Neural progenitor cell (in vitro differentiated cells): ENCODE results near the gene IPO9. TPM values are rescaled to one million over a fixed set of nuclear protein-coding genes. Genes with fewer than 3 reads are reported as not detected.

Source experiments
- DNase-seq: peaks from one replicate; pipeline ENCODE4 v3.0.0-alpha.2; 2016; ENCODE audit warnings: low spot score
- H2AFZ ChIP-seq: fragments of 200-600 bp; sonication (generic); replicated peaks from 2 replicates; pipeline ENCODE4 v1.6.1; 2016; ENCODE audit warnings: antibody characterized with exemption
- H3F3A ChIP-seq: fragments of 200-600 bp; sonication (generic); 2 replicates; pipeline ENCODE4 v1.6.1; 2016; ENCODE audit warnings: antibody characterized with exemption, low read depth
- H3K27ac ChIP-seq: fragments of 200-600 bp; sonication (generic); 2 replicates; pipeline ENCODE4 v1.5.1; 2016; ENCODE audit warnings: mild to moderate bottlenecking
- H3K27me3 ChIP-seq: fragments of 200-600 bp; sonication (generic); 2 replicates; pipeline ENCODE4 v1.6.1; 2016; ENCODE audit warnings: mild to moderate bottlenecking, moderate library complexity
- H3K36me3 ChIP-seq: fragments of 200-600 bp; sonication (generic); 2 replicates; pipeline ENCODE4 v1.5.1; 2016
- H3K4me1 ChIP-seq: fragments of 200-600 bp; sonication (generic); 2 replicates; pipeline ENCODE4 v1.6.1; 2016; ENCODE audit warnings: mixed run types
- H3K4me2 ChIP-seq: fragments of 200-600 bp; sonication (generic); 2 replicates; pipeline ENCODE4 v1.6.1; 2016
- H3K4me3 ChIP-seq: fragments of 200-600 bp; sonication (generic); 2 replicates; pipeline ENCODE4 v1.5.1; 2016
- H3K79me2 ChIP-seq: fragments of 200-600 bp; sonication (generic); 2 replicates; pipeline ENCODE4 v1.6.1; 2016; ENCODE audit warnings: low read depth
- H3K9ac ChIP-seq: fragments of 200-600 bp; sonication (generic); 2 replicates; pipeline ENCODE4 v1.6.1; 2016
- H3K9me3 ChIP-seq: fragments of 200-600 bp; sonication (generic); 2 replicates; pipeline ENCODE4 v1.5.1; 2016; ENCODE audit warnings: low read depth
- H4K20me1 ChIP-seq: fragments of 200-600 bp; sonication (generic); 2 replicates; pipeline ENCODE4 v1.6.1; 2016; ENCODE audit warnings: low read depth
- H3K27ac Mint-ChIP-seq: 3 replicates; pipeline ENCODE4 v1.8.0; 2021; ENCODE audit warnings: mixed read lengths
- H3K27me3 Mint-ChIP-seq: 2 replicates; pipeline ENCODE4 v1.8.0; 2022; ENCODE audit warnings: low read depth, mild to moderate bottlenecking, inconsistent platforms, moderate library complexity, mixed read lengths; ENCODE audit not compliant: insufficient read depth
- H3K36me3 Mint-ChIP-seq: 3 replicates; pipeline ENCODE4 v1.8.0; 2021; ENCODE audit warnings: mixed read lengths
- H3K4me1 Mint-ChIP-seq: 3 replicates; pipeline ENCODE4 v1.8.0; 2021; ENCODE audit warnings: mixed read lengths
- H3K4me3 Mint-ChIP-seq: 3 replicates; pipeline ENCODE4 v1.8.0; 2021; ENCODE audit warnings: mild to moderate bottlenecking, moderate library complexity, mixed read lengths
- H3K9me3 Mint-ChIP-seq: 3 replicates; pipeline ENCODE4 v1.8.0; 2020; ENCODE audit warnings: mixed read lengths
- EZH2 ChIP-seq: fragments of 200-600 bp; sonication (generic); IDR thresholded peaks from 2 replicates; pipeline ENCODE4 v1.6.1; 2017; ENCODE audit warnings: antibody characterized with exemption, mild to moderate bottlenecking, moderate library complexity
- EZH2phosphoT487 ChIP-seq: fragments of 200-600 bp; sonication (generic); IDR thresholded peaks from 2 replicates; pipeline ENCODE4 v1.6.1; 2017; ENCODE audit warnings: antibody characterized with exemption
- total RNA-seq: library from RNA; depleted of rRNA; stranded (reverse); fragments of >200 nt; gene quantifications from 2 replicates; pipeline ENCODE4 v1.2.3, GENCODE V29; 2015; ENCODE audit warnings: low replicate concordance
- TF ChIP-seq, protein P1 (sequence below): fragments of 200-600 bp; sonication (generic); IDR thresholded peaks from 2 replicates; pipeline ENCODE4 v1.5.1; 2017; ENCODE audit warnings: antibody characterized with exemption, mild to moderate bottlenecking

IPO9 gene
- total RNA-seq, 1 donor from 2014 or later: 63.2 TPM

DNA sequence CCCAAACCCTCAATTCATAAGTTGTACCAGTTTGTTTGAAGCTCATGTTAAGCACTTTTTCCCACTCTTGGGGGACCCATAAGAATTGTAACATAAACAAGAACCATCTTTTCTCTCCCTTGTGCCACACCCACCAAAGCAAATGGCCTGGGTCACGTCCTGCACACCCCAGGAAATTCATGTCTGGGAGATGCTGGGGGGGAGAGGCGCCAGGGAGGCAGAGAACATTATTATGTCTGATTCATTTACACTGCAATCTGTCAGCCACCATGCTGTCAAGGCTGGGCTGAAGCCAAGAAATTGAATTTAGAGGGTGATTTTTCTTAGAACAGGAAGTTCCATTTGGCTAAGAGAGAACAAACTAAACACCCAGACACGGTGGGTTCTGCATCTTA, 37.2 kb upstream of the IPO9 start:
- H3K4me3 ChIP-seq: no peak overlapping the region
- no peak overlapping the region for H2AFZ ChIP-seq
- Mint-ChIP-seq H3K27me3 (peaks cover 2% of the 10 kb centered on the region), H3K9me3 (no peaks in the 10 kb centered on the region), H3K4me3 (no peak overlapping the region), H3K4me1 (peaks cover 7% of the 10 kb centered on the region), H3K27ac (peak overlapping the region; percentile 2), H3K36me3 (peaks cover 58% of the 10 kb centered on the region)
- no peaks in the 10 kb centered on the region for H4K20me1 ChIP-seq
- TF ChIP-seq EZH2phosphoT487 (no peak), EZH2 (no peak)
- TF ChIP-seq, protein P1, sequence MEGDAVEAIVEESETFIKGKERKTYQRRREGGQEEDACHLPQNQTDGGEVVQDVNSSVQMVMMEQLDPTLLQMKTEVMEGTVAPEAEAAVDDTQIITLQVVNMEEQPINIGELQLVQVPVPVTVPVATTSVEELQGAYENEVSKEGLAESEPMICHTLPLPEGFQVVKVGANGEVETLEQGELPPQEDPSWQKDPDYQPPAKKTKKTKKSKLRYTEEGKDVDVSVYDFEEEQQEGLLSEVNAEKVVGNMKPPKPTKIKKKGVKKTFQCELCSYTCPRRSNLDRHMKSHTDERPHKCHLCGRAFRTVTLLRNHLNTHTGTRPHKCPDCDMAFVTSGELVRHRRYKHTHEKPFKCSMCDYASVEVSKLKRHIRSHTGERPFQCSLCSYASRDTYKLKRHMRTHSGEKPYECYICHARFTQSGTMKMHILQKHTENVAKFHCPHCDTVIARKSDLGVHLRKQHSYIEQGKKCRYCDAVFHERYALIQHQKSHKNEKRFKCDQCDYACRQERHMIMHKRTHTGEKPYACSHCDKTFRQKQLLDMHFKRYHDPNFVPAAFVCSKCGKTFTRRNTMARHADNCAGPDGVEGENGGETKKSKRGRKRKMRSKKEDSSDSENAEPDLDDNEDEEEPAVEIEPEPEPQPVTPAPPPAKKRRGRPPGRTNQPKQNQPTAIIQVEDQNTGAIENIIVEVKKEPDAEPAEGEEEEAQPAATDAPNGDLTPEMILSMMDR: no peak
- peak overlapping the region; percentile 86 for H3K27ac ChIP-seq
- H3K9ac ChIP-seq: no peak overlapping the region
- no peaks in the 10 kb centered on the region for H3K27me3 ChIP-seq
- peaks cover 4% of the 10 kb centered on the region for H3K9me3 ChIP-seq
- H3K4me2 ChIP-seq: no peak overlapping the region
- no peak for DNase-seq
- H3K79me2 ChIP-seq: peaks cover 28% of the 10 kb centered on the region
- peaks cover 77% of the 10 kb centered on the region for H3F3A ChIP-seq
- H3K36me3 ChIP-seq: peaks cover 43% of the 10 kb centered on the region
- H3K4me1 ChIP-seq: no peaks in the 10 kb centered on the region

GRCh38 chr1:201792534-201793305, 36.2 kb upstream of the IPO9 start:
- Mint-ChIP-seq H3K27ac (no peak overlapping the region), H3K27me3 (peaks cover 2% of the 10 kb centered on the region), H3K36me3 (peaks cover 58% of the 10 kb centered on the region), H3K4me3 (no peak overlapping the region), H3K4me1 (peaks cover 7% of the 10 kb centered on the region), H3K9me3 (no peaks in the 10 kb centered on the region)
- peak; percentile 87 for DNase-seq
- peak overlapping the region; percentile 86 for H3K27ac ChIP-seq
- H3K4me1 ChIP-seq: no peaks in the 10 kb centered on the region
- H3K27me3 ChIP-seq: no peaks in the 10 kb centered on the region
- H3K4me2 ChIP-seq: no peak overlapping the region
- H3K9ac ChIP-seq: no peak overlapping the region
- H3K36me3 ChIP-seq: peaks cover 46% of the 10 kb centered on the region
- H3F3A ChIP-seq: peaks cover 79% of the 10 kb centered on the region
- TF ChIP-seq EZH2phosphoT487 (no peak), EZH2 (no peak)
- TF ChIP-seq, protein P1: peak; percentile 99
- no peak overlapping the region for H2AFZ ChIP-seq
- H4K20me1 ChIP-seq: peaks cover 5% of the 10 kb centered on the region
- peaks cover 4% of the 10 kb centered on the region for H3K9me3 ChIP-seq
- no peak overlapping the region for H3K4me3 ChIP-seq
- H3K79me2 ChIP-seq: peaks cover 38% of the 10 kb centered on the region

- peaks cover 51% of the 10 kb centered on the region for H3K36me3 ChIP-seq
- H3K27ac ChIP-seq: no peak overlapping the region
- peaks cover 7% of the 10 kb centered on the region for H3K4me1 Mint-ChIP-seq
- no peak overlapping the region for H3K4me3 Mint-ChIP-seq
- TF ChIP-seq EZH2: no peak
- TF ChIP-seq, protein P1: no peak
- no peak for TF ChIP-seq EZH2phosphoT487
- H3K27me3 ChIP-seq: no peaks in the 10 kb centered on the region
- peaks cover 12% of the 10 kb centered on the region for H4K20me1 ChIP-seq
- H2AFZ ChIP-seq: no peak overlapping the region
- no peaks in the 10 kb centered on the region for H3K27me3 Mint-ChIP-seq
- H3K36me3 Mint-ChIP-seq: peaks cover 60% of the 10 kb centered on the region
- H3F3A ChIP-seq: peaks cover 81% of the 10 kb centered on the region
- peaks cover 44% of the 10 kb centered on the region for H3K79me2 ChIP-seq
- H3K4me2 ChIP-seq: no peak overlapping the region
- no peak overlapping the region for H3K27ac Mint-ChIP-seq
- H3K9me3 ChIP-seq: peaks cover 4% of the 10 kb centered on the region
- DNase-seq: no peak
- no peak overlapping the region for H3K9ac ChIP-seq
- H3K9me3 Mint-ChIP-seq: no peaks in the 10 kb centered on the region
- H3K4me1 ChIP-seq: no peaks in the 10 kb centered on the region
- no peak overlapping the region for H3K4me3 ChIP-seq
Observed at GRCh38 chr1:201793306-201793925, 35.5 kb upstream of the IPO9 start.
